ENCODE data around the gene SLC17A9.

- no peak for TF ChIP-seq EZH2 (IDR thresholded peaks at IDR 0.05)
- TF ChIP-seq POLR2AphosphoS5 (IDR thresholded peaks at IDR 0.05; ENCODE audit: borderline replicate concordance, low read depth, low read length): no peak
Observed at GRCh38 chr20:62961310-62961783, 8.8 kb downstream of the SLC17A9 start.

Measured in SK-N-MC (cell line).